GM13976 (cell line): Measurements from ENCODE around the gene FNIP1.

ENCODE experiments used
- DNase-seq: peaks from one replicate; pipeline ENCODE4 v3.0.0; 2012; ENCODE audit warnings: low spot score
- in situ Hi-C: fragments of 300-500 bp; cut with MboI; formaldehyde crosslinking; loops from one replicate; pipeline ENCODE4 v1.12.0; 2022; ENCODE audit warnings: low sequenced_read_pairs, mixed read lengths, inconsistent platforms; ENCODE audit not compliant: unreplicated experiment
- TF ChIP-seq, protein P1 (sequence below): IDR thresholded peaks from 2 replicates; pipeline ENCODE4 v1.5.1; 2012; ENCODE audit warnings: borderline replicate concordance, mild to moderate bottlenecking; ENCODE audit not compliant: insufficient read depth; ENCODE audit errors: extremely low read depth, missing control alignments, control extremely low read depth

Gene FNIP1

DNA sequence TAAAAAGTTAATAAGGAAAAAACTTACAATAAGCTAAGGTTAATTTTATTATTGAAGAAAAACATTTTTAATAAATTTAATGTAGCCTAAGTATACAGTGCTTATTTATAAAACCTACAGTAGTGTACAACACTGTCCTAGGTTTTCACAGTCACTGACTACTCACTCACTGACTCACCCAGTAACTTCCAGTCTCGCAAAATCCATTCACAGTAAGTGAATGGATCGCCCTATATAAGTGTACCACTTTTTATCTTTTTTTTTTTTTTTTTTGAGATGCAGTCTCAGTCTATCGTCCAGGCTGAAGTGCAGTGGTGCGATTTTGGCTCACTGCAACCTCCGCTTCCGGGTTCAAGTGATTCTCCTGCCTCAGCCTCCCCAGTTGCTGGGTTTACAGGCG lies 47.7 kb downstream of the FNIP1 start:
- no peak for DNase-seq
- in situ Hi-C loops: no loop called here
- TF ChIP-seq, protein P1, sequence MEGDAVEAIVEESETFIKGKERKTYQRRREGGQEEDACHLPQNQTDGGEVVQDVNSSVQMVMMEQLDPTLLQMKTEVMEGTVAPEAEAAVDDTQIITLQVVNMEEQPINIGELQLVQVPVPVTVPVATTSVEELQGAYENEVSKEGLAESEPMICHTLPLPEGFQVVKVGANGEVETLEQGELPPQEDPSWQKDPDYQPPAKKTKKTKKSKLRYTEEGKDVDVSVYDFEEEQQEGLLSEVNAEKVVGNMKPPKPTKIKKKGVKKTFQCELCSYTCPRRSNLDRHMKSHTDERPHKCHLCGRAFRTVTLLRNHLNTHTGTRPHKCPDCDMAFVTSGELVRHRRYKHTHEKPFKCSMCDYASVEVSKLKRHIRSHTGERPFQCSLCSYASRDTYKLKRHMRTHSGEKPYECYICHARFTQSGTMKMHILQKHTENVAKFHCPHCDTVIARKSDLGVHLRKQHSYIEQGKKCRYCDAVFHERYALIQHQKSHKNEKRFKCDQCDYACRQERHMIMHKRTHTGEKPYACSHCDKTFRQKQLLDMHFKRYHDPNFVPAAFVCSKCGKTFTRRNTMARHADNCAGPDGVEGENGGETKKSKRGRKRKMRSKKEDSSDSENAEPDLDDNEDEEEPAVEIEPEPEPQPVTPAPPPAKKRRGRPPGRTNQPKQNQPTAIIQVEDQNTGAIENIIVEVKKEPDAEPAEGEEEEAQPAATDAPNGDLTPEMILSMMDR: no peak

DNA sequence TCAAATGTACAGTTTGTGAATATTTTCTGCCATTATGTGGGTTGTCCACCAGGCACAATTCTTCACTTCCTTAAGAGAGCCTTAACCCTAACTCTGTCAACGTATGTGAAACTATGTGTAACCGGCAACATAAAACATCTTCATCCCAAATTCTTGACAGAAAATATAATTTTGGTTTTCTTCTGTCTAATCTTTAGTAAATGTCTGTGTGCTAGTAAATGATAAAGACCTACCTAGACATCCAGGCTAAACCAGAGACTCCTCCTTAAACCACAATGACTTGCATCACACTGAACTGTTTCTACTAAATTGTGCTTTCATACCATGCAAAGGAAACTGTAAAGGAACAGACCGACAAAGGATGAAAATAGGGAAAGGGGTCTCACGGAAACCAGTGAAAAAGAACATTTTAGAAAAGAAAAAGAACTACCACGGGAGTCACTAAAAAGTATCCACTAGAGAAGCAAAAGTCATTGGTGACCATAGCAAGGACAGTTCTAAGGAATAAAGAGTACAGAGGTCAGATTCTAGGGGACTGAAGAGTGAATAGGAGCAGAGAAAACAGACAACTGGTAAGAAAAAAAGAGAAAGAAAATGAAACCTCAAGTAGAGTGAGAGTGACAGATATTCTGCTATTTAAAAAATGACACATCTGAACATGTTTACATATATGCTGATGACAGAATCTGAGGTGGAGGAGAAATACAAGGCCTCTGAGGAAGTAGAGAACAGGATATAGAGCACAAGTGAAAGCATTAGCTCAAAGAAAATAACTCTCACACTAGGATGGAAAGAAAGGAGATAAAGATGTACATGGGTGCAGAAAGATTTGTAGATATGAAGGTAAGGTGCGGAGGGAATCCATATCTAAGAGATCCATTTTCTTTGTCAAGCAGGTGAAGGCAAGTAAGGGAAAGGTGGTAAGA lies 49.4 kb downstream of the FNIP1 start:
- in situ Hi-C loops: no loop called here
- TF ChIP-seq, protein P1: no peak
- DNase-seq: peak; percentile 31

DNA sequence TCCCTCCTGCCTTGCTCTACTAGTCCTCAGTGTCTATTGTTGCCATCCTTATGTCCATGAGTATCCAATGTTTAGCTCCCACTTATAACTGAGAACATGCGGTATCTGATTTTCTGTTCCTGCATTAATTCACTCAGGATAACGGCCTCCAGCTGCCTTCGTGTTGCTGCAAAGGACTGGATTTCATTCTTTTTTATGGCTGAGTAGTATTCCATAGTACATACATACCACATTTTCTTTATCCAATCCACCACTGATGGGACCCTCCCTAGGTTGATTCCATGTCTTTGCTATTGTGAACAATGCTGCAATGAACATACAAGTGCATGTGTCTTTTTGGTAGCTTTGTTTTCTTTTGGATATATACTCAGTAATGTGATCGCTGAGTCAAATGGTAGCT lies 50.4 kb downstream of the FNIP1 start:
- in situ Hi-C loops: no loop called here
- TF ChIP-seq, protein P1: no peak
- no peak for DNase-seq

DNA sequence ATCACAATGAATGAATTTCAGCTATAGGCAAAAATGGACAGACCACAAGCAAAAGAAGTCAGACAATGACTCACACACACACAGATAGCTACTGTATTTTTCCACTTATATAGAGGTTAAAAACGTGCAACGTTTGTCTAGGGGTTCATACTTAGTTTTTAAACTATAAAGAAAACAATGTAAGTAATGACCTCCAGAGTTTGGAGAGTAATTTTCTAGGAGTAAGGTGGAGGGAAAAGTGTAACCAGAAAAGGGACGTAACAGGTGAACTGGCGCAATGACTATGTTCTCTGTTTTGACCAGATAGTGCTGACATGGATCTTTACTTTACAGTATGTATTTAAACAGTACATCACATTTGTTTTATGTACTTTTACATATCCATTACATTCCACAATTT lies 51.1 kb downstream of the FNIP1 start:
- DNase-seq: no peak
- in situ Hi-C loops: no loop called here
- TF ChIP-seq, protein P1: no peak

DNA sequence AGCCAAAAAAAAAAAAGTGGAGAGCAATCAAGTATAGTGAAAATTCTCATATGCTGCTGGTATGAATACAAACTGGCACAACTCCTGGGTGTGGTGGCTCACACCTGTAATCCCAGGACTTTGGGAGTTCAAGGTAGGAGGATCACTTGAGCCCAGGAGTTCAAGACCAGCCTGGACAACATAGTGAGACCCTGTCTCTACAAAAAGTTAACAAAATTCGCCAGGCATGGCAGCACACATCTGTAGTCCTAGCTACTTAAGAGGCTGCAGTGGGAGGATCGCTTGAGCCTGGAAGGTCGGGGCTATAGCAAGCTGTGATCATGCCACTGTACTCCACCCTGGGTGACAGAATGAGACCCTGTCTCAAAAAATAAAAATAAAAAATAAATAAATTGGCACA lies 51.7 kb downstream of the FNIP1 start:
- in situ Hi-C loops: no loop called here

DNA sequence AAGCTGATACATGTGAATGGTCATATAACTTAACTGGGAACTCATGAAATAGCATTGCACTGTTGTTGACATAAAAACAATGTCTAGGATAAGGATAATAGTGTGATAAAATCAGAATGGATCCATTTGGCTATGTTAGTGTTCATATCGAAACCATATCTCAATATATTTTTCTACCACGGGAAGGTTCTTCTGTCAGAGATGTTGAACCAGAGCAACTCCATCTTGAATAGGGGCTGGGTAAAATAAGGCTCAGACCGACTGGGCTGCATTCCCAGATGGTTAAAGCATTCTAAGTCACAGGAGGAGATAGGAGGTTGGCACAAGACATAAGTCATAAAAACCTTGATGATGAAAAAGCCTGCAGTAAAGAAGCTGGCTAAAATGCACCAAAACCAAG lies 56.3 kb downstream of the FNIP1 start:
- in situ Hi-C loops: no loop called here
- DNase-seq: no peak
- TF ChIP-seq, protein P1: no peak

More for the DNA sequence above, 51.7 kb downstream of the FNIP1 start:
- no peak for DNase-seq
- TF ChIP-seq, protein P1: no peak
